ENCODE results near the gene PYY. TPM values are rescaled to one million over a fixed set of nuclear protein-coding genes. Genes with fewer than 3 reads are reported as not detected.
"Not testable (repeated sequence)": the region's sequence is repeated elsewhere in the genome, so short reads cannot be mapped to it uniquely, and the experiment has no call there.

The PYY gene
- total RNA-seq, 2 donors from 2014 or later = 61.2 to 79.7 TPM

- DNase-seq (no peak), ATAC-seq (no peak)
- intact Hi-C loops (cut with DNase I, micrococcal nuclease) = no loop called here
These were observed 745 bp downstream of the PYY start for GRCh38 chr17:43952724-43953666.

- peak; percentile 6 for ATAC-seq
- intact Hi-C loops (cut with DNase I, micrococcal nuclease) = no loop called here
- DNase-seq = no peak
These were observed 1.4 kb downstream of the PYY start for GRCh38 chr17:43952351-43952723.

DNA sequence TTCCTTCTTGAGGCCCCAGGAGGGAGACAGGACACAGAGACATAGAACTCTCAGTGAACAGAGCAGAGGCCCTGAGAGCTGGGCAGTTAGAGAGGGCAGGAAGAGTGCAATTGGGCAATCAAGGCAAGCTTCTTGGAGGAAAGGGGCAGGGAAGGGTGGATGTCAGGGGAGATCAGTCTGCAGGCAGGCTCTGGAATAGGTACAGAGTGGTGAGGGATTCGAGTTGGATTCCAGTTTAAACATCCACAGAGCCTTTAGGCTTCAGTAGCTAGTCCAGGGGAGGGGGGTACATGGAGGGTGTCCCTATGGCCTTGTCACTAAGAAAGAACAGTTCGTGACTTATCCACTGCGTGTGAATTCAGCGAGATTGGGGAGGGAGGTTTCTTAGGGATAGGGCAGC, 2.0 kb downstream of the PYY start:
- ATAC-seq = no peak
- no peak for DNase-seq
- intact Hi-C loops (cut with DNase I, micrococcal nuclease) = no loop called here

DNA sequence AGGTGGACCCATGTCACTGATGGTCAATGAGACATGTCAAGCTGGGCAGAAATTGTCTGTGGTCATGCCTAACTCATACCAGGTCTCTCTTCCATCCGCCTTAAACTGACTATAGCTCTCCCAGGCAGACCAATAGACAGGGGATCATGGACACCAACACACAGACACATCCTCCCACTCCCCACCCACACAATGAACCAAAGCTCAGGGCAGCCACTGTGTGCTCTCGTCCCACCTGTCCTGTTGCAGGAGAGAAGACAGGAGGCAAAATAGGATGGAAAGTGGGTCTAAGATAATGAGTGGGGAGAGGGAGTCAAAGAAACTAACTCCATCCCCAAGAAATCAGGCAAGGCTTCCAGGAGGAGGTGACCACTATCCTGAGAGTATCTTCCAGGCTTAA, 3.2 kb downstream of the PYY start:
- ATAC-seq (no peak), DNase-seq (no peak)
- intact Hi-C loops (cut with DNase I, micrococcal nuclease) = no loop called here

- intact Hi-C loops (cut with DNase I, micrococcal nuclease) = loop anchor here in 1 of 2 donors (10.0 kb wide), 1 partner anchor 45 kb away; no protein-coding TSS in a partner anchor
- DNase-seq (no peak), ATAC-seq (no peak)
These were observed 4.0 kb downstream of the PYY start for GRCh38 chr17:43949781-43950180.

- intact Hi-C loops (cut with DNase I, micrococcal nuclease) = loop anchor here in 1 of 2 donors (10.0 kb wide), 1 partner anchor 48 kb away; no protein-coding TSS in a partner anchor
- DNase-seq (no peak), ATAC-seq (no peak)
These were observed 7.0 kb downstream of the PYY start for GRCh38 chr17:43946781-43947180.

GRCh38 chr17:43945074-43945829, 8.5 kb downstream of the PYY start:
- ATAC-seq = no peak
- intact Hi-C loops (cut with DNase I, micrococcal nuclease) = loop anchor here in 1 of 2 donors (10.0 kb wide), 1 partner anchor 50 kb away; no protein-coding TSS in a partner anchor
- no peak for DNase-seq

GRCh38 chr17:43942051-43942685, 11.6 kb downstream of the PYY start, which contains the start of gene PPY:
TSS of gene PPY (minus strand) at chr17:43942476. CDS start at chr17:43941654, 822 bp downstream.
- DNase-seq = no peak
- no peak for ATAC-seq
- intact Hi-C loops (cut with DNase I, micrococcal nuclease) = loop anchor here in 1 of 2 donors (10.0 kb wide), 1 partner anchor 53 kb away; no protein-coding TSS in a partner anchor

GRCh38 chr17:43940630-43941029, 13.1 kb downstream of the PYY start:
- no peak for DNase-seq
- ATAC-seq = no peak
- intact Hi-C loops (cut with DNase I, micrococcal nuclease) = loop anchor here in 1 of 2 donors (10.0 kb wide), 1 partner anchor 54 kb away; no protein-coding TSS in a partner anchor

GRCh38 chr17:43939886-43940285, 13.9 kb downstream of the PYY start:
- DNase-seq (no peak), ATAC-seq (no peak)
- intact Hi-C loops (cut with DNase I, micrococcal nuclease) = loop anchor here in 1 of 2 donors (10.0 kb wide), 1 partner anchor 55 kb away; no protein-coding TSS in a partner anchor

GRCh38 chr17:43939452-43939851, 14.3 kb downstream of the PYY start:
- intact Hi-C loops (cut with DNase I, micrococcal nuclease); DNase-seq; ATAC-seq: not testable (repeated sequence)

DNA sequence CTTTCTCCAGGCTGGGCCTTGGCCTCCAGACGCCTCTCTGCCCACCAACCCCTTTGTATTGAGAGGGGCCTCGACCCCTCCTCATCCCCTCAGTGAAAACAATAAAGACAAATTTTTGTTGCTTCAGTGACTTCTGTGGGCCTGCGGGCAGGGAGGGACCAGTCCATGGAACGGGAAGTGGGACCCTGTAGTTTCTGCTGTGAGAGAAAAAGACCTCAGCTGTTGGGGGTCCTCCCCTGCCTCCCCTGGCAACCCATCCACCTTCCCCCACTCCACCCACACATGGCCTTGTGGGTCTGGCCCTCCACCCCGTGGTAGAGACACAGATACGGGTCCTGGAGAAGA, 14.9 kb downstream of the PYY start:
- intact Hi-C loops (cut with DNase I, micrococcal nuclease) = no loop called here
- DNase-seq = no peak

GRCh38 chr17:43936434-43936833, 17.3 kb downstream of the PYY start:
- DNase-seq (no peak), ATAC-seq (no peak)
- intact Hi-C loops (cut with DNase I, micrococcal nuclease) = no loop called here

More for the DNA sequence above, 14.9 kb downstream of the PYY start:
- no peak for ATAC-seq

- DNase-seq = no peak
- no peak for ATAC-seq
- intact Hi-C loops (cut with DNase I, micrococcal nuclease) = no loop called here
These were observed 17.8 kb downstream of the PYY start for GRCh38 chr17:43935926-43936261.

DNA sequence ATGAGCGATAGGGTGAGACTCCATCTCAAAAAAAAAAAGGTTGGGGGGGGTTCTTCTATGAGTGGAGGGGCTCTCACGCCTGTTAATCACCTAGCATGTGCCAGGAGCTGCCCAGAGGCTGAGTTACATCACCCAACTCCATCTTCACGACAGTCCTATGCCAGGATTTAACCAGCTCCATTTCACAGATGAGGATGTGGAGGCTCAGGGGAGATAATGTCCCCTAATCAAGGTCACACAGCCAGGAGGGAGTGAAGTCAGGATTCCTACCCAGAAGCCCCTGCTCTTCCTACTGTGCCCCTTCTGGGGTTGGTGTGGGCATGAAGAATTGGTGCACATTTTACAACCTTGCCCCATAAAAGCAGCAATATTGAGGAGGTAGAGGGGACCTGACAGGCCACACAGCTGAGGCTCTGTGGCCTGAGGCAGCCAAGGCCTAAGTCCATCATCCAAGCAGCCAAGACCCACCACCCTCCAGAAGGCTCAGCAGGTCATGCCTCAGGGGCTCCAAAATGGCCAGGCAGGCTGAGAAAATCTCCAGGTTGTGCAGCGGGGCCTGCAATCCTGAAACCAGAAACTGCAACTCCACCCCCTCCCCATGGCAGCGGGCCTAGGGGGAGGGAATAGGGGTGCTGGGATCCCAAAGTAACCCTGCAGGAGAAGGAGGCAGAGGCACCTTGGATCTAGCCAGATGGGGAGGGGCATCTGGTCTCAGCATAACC, 18.4 kb downstream of the PYY start:
- intact Hi-C loops (cut with DNase I, micrococcal nuclease) = no loop called here
- DNase-seq (no peak), ATAC-seq (no peak)

DNA sequence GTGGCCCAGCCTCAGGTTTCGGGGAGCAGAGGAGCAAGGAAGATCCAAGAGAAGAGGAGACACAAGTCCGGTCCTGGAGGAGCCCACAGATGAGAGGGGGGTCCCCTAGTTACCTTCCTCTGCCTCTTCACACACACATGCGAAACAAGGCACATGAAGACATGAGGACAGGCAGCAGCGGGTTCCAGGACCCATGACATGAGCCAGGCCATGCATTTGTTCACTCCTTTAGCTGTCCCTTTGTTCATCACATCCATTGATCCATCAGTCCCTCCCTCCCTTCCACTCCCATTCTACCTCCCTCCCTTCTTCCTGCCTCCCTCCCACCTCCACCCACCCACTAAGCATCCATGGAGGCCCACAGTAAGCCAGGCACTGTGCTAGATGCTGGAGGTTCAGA, 20.8 kb downstream of the PYY start:
- intact Hi-C loops (cut with DNase I, micrococcal nuclease) = no loop called here
- no peak for DNase-seq
- ATAC-seq = no peak

DNA sequence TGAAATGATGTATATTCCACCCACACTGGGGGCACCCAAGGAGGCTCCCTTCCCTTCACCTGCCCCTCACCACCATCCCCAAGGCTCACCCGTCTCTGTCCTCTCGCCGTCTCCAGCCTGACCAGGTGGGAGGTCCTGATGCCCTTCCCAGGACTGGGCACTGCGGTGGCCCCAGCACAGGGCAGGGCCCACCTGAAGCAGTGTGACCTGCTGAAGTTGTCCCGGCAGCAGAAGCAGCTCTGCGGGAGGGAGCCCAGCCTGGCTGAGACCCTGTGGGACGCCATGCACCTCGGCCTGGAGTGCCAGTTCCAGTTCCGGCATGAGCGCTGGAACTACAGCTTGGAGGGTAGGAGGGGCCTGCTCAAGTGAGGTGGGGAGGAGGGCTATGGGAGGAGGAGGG, 21.4 kb downstream of the PYY start:
- intact Hi-C loops (cut with DNase I, micrococcal nuclease) = no loop called here
- ATAC-seq = no peak
- DNase-seq = no peak

- intact Hi-C loops (cut with DNase I, micrococcal nuclease) = no loop called here
- DNase-seq = peak; percentile 87 to 89
- peak; percentile 82 for ATAC-seq
These were observed 22.6 kb downstream of the PYY start for GRCh38 chr17:43931062-43931571.
